ENCODE measurements around the gene TSC2. TPM values are rescaled to one million over a fixed set of nuclear protein-coding genes. Genes with fewer than 3 reads are reported as not detected.
A peak's percentile ranks its signal among the peaks of the same experiment; 100 is the strongest.

The TSC2 gene
- total RNA-seq, 6 donors from 2014 or later, result 47.3 to 296 (median 118) TPM

- no peak for ATAC-seq (ENCODE audit: low FRiP score in 2 of 2)
- peak overlapping the region in 2 of 4 donors; percentile 36 to 38 for H3K4me3 ChIP-seq
- WGBS, 2 donors, result 91% methylated on average over 13 of the region's 14 CpGs; no CpG with 5 or more reads in 1 of the 2 donors
Observed at GRCh38 chr16:2090481-2090776, 42.6 kb downstream of the TSC2 start.

GRCh38 chr16:2090777-2091546 is 43.2 kb downstream of the TSC2 start:
- H3K36me3 ChIP-seq, result peaks cover 14 to 97% (median 82%) of the 10 kb centered on the region in 4 donors
- 75 to 93% methylated on average over 23 to 47 of the region's 101 CpGs for WGBS, 2 donors
- peak; percentile 40 to 65 for ATAC-seq (ENCODE audit: low FRiP score in 2 of 2)

More at GRCh38 chr16:2090481-2090776, 42.6 kb downstream of the TSC2 start:
- TF ChIP-seq CTCF (IDR thresholded peaks at IDR 0.05), result no peak
- no peak for TF ChIP-seq EP300 (IDR thresholded peaks at IDR 0.05)
- TF ChIP-seq POLR2AphosphoS5 (IDR thresholded peaks at IDR 0.05), result no peak
- no peak for TF ChIP-seq POLR2A (IDR thresholded peaks at IDR 0.05)
- H3K4me1 ChIP-seq, result peaks cover 4 to 15% (median 9%) of the 10 kb centered on the region in 4 donors
- no peaks in the 10 kb centered on the region for H3K27me3 ChIP-seq
- H3K27ac ChIP-seq, result peak overlapping the region in 3 of 4 donors; percentile 44 to 67 (median 63)
- DNase-seq, result no peak
- H3K9me3 ChIP-seq, result no peaks in the 10 kb centered on the region
- peaks cover 14 to 97% (median 83%) of the 10 kb centered on the region in 4 donors for H3K36me3 ChIP-seq

GRCh38 chr16:2091547-2092255 is 43.9 kb downstream of the TSC2 start:
- ATAC-seq (ENCODE audit: low FRiP score in 2 of 2), result no peak
- peak overlapping the region in 2 of 4 donors; percentile 56 to 67 for H3K27ac ChIP-seq
- no peaks in the 10 kb centered on the region for H3K9me3 ChIP-seq
- TF ChIP-seq POLR2A (IDR thresholded peaks at IDR 0.05) (no peak), CTCF (IDR thresholded peaks at IDR 0.05) (no peak), POLR2AphosphoS5 (IDR thresholded peaks at IDR 0.05) (no peak), EP300 (IDR thresholded peaks at IDR 0.05) (no peak)
- peak overlapping the region in 3 of 4 donors; percentile 28 to 38 (median 36) for H3K4me3 ChIP-seq
- 84 to 97% methylated on average over 9 to 34 of the region's 49 CpGs for WGBS, 2 donors
- no peak for DNase-seq
- H3K36me3 ChIP-seq, result peaks cover 14 to 95% (median 82%) of the 10 kb centered on the region in 4 donors
- H3K27me3 ChIP-seq, result no peaks in the 10 kb centered on the region
- H3K4me1 ChIP-seq, result peaks cover 4 to 15% (median 9%) of the 10 kb centered on the region in 4 donors

More at GRCh38 chr16:2090777-2091546, 43.2 kb downstream of the TSC2 start:
- DNase-seq, result peak; percentile 89 to 95
- no peaks in the 10 kb centered on the region for H3K27me3 ChIP-seq
- H3K27ac ChIP-seq, result peak overlapping the region in 3 of 4 donors; percentile 44 to 67 (median 63)
- H3K9me3 ChIP-seq, result no peaks in the 10 kb centered on the region
- peak overlapping the region in 3 of 4 donors; percentile 28 to 38 (median 36) for H3K4me3 ChIP-seq
- peaks cover 4 to 15% (median 9%) of the 10 kb centered on the region in 4 donors for H3K4me1 ChIP-seq
- TF ChIP-seq CTCF (IDR thresholded peaks at IDR 0.05) (peak in 5 of 6 experiments; percentile 24 to 76 (median 64)), POLR2A (IDR thresholded peaks at IDR 0.05) (peak in 1 of 4 donors; percentile 34), EP300 (IDR thresholded peaks at IDR 0.05) (no peak)

- 81 to 93% methylated on average over 8 to 16 of the region's 16 CpGs for WGBS, 2 donors
- peaks cover 4 to 15% (median 9%) of the 10 kb centered on the region in 4 donors for H3K4me1 ChIP-seq
- H3K9me3 ChIP-seq, result no peaks in the 10 kb centered on the region
- ATAC-seq (ENCODE audit: low FRiP score in 2 of 2) (no peak), DNase-seq (peak in 1 of 2 donors; percentile 78)
- no peak overlapping the region for H3K4me3 ChIP-seq
- no peak overlapping the region for H3K27ac ChIP-seq
- no peaks in the 10 kb centered on the region for H3K27me3 ChIP-seq
- TF ChIP-seq POLR2AphosphoS5 (IDR thresholded peaks at IDR 0.05) (no peak), POLR2A (IDR thresholded peaks at IDR 0.05) (no peak), CTCF (IDR thresholded peaks at IDR 0.05) (no peak), EP300 (IDR thresholded peaks at IDR 0.05) (no peak)
- H3K36me3 ChIP-seq, result peaks cover 14 to 95% (median 81%) of the 10 kb centered on the region in 4 donors
Observed at GRCh38 chr16:2092256-2092620, 44.5 kb downstream of the TSC2 start.

All from upper lobe of left lung (tissue), 6 donors.